Testis (tissue), 3 donors: Measurements from ENCODE around the gene SAP25. TPM values are rescaled to one million over a fixed set of nuclear protein-coding genes. Genes with fewer than 3 reads are reported as not detected.
"Not testable (repeated sequence)": the region's sequence is repeated elsewhere in the genome, so short reads cannot be mapped to it uniquely, and the experiment has no call there.

ENCODE experiments used
- DNase-seq: peaks from one replicate; pipeline ENCODE4 v3.0.0-alpha.2; 2019
- H3K27ac ChIP-seq, 2 donors: fragments of 200-600 bp; sonication (generic); one replicate each; pipeline ENCODE4 v1.5.1; 2019
- H3K27me3 ChIP-seq: fragments of 200-600 bp; sonication (generic); one replicate; pipeline ENCODE4 v1.5.1; 2019
- H3K36me3 ChIP-seq: fragments of 200-600 bp; sonication (generic); one replicate; pipeline ENCODE4 v1.5.1; 2017; ENCODE audit warnings: low read depth; ENCODE audit errors: missing control alignments
- H3K4me1 ChIP-seq: fragments of 200-600 bp; sonication (generic); one replicate; pipeline ENCODE4 v1.5.1; 2019
- H3K4me3 ChIP-seq, 2 donors: fragments of 200-600 bp; sonication (generic); one replicate each; pipeline ENCODE4 v1.5.1; 2017 to 2019
- H3K9me3 ChIP-seq: fragments of 200-600 bp; sonication (generic); one replicate; pipeline ENCODE4 v1.5.1; 2017
- POLR2A ChIP-seq: fragments of 450-650 bp; IDR thresholded peaks from one replicate; pipeline ENCODE4 v1.6.1; 2017; ENCODE audit warnings: antibody characterized with exemption, mild to moderate bottlenecking, moderate library complexity
- WGBS, 2 donors: methylation state at CpG; one replicate each; pipeline ENCODE4 v1.1.5; 2018; 5-methylcytosine and 5-hydroxymethylcytosine counted together
- intact Hi-C: fragments of 100-400 bp; cut with DNase I; formaldehyde crosslinking; loops from one replicate; pipeline ENCODE4 v1.15.1; 2023; ENCODE audit warnings: low total_unique reads
- polyA plus RNA-seq: library from polyadenylated mRNA; stranded (reverse); fragments of 350-450 nt; fragmentation: Illumina TruSeq; extraction: RNeasy Lipid Tissue Mini Kit (QIAGEN cat#74804); gene quantifications from one replicate; pipeline ENCODE4 v1.2.3, GENCODE V29; 2014; ENCODE audit warnings: low read depth, low replicate concordance; ENCODE audit not compliant: insufficient read depth
- total RNA-seq, 2 donors: library from RNA; depleted of rRNA; stranded (reverse); fragments of >200 nt; gene quantifications; one replicate each; pipeline ENCODE4 v1.2.3, GENCODE V29; 2016
- TF ChIP-seq, protein P1 (sequence below), 3 experiments: fragments of 450-650 bp in 2 of 3; fragments of 200-600 bp in 1 of 3; sonication (generic) in 1 of 3; IDR thresholded peaks; one replicate each; pipeline ENCODE4 v1.5.1; 2016 to 2019; ENCODE audit warnings: antibody characterized with exemption in 3 of 3, mild to moderate bottlenecking in 2 of 3, moderate library complexity in 1 of 3

Gene SAP25
- total and polyA plus RNA-seq, 3 donors from 2014 or later, result 28.4 to 30.3 (median 29.9) TPM

DNA sequence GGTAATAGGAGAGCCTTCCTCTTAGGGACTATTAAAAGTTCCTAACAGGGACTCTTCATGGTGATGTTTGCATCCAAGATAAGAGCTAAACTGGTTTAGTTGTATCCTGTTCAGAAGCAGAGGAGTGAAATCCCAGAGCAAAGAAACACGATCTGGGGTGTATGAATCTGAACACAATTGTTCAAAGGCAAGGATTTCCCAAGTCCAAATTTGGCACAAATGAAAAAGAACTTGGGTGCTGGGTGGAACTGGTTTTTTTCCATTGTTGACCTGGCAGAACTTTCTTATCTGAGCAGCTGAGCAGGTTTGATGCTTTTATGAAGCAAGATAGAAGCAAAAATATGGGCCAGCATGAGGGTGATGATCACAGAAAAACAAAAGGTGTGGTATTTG is 28.7 kb downstream of the SAP25 start:
- Histone ChIP-seq H3K27me3 (no peaks in the 10 kb centered on the region), H3K27ac (peak overlapping the region; percentile 90 to 92), H3K36me3 (no peaks in the 10 kb centered on the region), H3K4me1 (peaks cover 54% of the 10 kb centered on the region), H3K4me3 (no peak overlapping the region), H3K9me3 (no peaks in the 10 kb centered on the region)
- DNase-seq, result no peak
- WGBS, 2 donors, result 18 to 31% methylated on average over 1 of the region's 1 CpG
- TF ChIP-seq, protein P1, sequence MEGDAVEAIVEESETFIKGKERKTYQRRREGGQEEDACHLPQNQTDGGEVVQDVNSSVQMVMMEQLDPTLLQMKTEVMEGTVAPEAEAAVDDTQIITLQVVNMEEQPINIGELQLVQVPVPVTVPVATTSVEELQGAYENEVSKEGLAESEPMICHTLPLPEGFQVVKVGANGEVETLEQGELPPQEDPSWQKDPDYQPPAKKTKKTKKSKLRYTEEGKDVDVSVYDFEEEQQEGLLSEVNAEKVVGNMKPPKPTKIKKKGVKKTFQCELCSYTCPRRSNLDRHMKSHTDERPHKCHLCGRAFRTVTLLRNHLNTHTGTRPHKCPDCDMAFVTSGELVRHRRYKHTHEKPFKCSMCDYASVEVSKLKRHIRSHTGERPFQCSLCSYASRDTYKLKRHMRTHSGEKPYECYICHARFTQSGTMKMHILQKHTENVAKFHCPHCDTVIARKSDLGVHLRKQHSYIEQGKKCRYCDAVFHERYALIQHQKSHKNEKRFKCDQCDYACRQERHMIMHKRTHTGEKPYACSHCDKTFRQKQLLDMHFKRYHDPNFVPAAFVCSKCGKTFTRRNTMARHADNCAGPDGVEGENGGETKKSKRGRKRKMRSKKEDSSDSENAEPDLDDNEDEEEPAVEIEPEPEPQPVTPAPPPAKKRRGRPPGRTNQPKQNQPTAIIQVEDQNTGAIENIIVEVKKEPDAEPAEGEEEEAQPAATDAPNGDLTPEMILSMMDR (IDR thresholded peaks at IDR 0.05), result no peak
- TF ChIP-seq POLR2A, result no peak
- intact Hi-C loops, result no loop called here

DNA sequence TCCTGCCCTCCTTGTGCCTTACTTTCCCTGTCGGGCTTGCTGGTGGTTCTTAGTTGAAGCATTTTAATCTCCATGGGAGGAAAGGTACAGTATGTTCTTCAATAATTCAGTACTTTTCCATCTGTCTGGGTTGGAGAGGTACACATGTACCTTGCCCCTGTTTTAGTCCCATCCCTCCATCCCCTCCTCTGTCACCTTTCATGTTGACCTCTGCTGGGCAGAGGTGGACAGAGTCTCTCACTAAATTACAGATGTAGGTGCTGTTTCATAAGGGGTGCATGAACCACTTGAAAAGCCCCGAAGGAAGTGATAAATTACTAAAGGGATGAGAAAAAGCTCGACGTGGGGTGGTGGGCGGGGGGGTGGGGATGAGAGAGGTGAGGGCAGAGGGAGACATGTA is 29.3 kb downstream of the SAP25 start:
- Histone ChIP-seq H3K9me3 (no peaks in the 10 kb centered on the region), H3K27me3 (no peaks in the 10 kb centered on the region), H3K36me3 (no peaks in the 10 kb centered on the region), H3K27ac (peak overlapping the region; percentile 90 to 92), H3K4me1 (peaks cover 54% of the 10 kb centered on the region), H3K4me3 (no peak overlapping the region)
- TF ChIP-seq POLR2A, result no peak
- TF ChIP-seq, protein P1 (IDR thresholded peaks at IDR 0.05), result no peak
- 36 to 41% methylated on average over 5 of the region's 5 CpGs for WGBS, 2 donors
- intact Hi-C loops, result no loop called here
- no peak for DNase-seq

DNA sequence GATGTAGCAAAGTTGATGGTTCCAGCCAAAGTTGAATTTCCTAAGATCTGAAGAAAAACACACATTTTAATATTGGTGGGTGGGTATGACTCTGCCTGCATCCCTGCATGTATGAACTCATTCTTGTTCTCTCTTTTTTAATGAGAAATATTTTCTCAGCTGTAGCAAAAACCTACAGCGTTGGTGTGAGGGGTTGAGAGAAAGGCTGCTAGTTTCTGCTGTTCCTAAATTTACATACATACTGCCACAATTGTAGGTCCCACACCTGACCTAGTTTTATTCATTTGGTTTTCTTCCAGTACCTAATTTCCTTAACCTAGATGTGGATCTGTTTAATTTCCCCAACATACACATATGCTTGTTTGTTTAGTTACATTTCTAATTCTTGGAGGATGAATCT is 30.1 kb downstream of the SAP25 start:
- H3K27me3 ChIP-seq, result no peaks in the 10 kb centered on the region
- no peak for DNase-seq
- TF ChIP-seq POLR2A, result no peak
- TF ChIP-seq, protein P1 (IDR thresholded peaks at IDR 0.05), result no peak
- H3K9me3 ChIP-seq, result no peaks in the 10 kb centered on the region
- peaks cover 51% of the 10 kb centered on the region for H3K4me1 ChIP-seq
- no peaks in the 10 kb centered on the region for H3K36me3 ChIP-seq
- H3K27ac ChIP-seq, result peak overlapping the region; percentile 90 to 92
- WGBS, 2 donors, result 28 to 55% methylated on average over 1 of the region's 1 CpG
- intact Hi-C loops, result no loop called here
- no peak overlapping the region for H3K4me3 ChIP-seq

DNA sequence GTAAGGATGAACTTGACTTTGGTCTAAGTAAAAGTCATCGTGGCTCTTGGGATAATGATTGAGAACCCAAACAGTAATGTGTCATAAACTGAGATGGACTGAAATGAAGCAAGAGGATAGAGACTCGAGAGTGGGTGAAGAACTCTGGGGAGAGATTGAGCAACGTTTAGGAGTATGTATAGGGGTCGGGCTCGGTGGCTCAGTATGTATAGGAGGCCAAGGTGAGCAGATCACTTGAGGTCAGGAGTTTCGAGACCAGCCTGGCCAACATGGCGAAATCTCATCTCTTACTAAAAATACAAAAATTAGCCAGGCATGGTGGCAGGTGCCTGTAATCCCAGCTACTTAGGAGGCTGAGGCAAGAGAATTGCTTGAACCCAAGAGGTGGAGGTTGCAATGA is 32.4 kb downstream of the SAP25 start:
- H3K27me3 ChIP-seq, H3K4me3 ChIP-seq, H3K27ac ChIP-seq, intact Hi-C loops, H3K36me3 ChIP-seq, DNase-seq, H3K9me3 ChIP-seq: not testable (repeated sequence)
- WGBS, 2 donors, result 87 to 90% methylated on average over 7 of the region's 7 CpGs
- H3K4me1 ChIP-seq, result peaks cover 32% of the 10 kb centered on the region

DNA sequence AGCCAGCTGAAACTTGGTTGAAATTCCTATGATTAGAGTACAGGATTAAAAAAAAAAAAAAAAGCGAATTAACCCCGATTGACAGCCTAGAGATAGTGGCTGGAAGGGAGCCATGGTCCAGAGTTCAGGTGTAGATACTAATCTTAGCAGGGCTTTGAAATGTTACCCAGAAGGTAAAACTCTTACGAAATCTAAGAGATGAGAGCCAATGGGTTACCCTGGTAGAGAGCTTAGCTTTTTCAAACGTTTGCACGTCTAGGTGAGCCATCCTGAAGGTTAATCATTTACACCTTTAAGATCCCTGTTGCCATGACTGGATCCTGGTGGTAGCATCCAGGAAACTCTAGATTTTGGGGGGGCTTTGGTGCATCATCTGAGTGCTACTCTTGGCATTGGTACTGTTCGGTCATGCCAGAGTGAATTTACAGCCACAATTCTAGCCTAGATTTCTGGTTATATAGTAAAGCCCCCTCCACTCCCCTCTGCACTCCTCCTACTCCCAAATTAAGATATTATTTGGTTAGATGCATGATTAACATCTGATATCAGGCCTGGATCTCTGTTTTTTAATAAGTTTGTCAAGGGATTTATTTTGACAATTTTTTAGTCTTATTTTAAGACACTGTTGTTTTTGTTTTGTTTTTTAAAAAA is 33.5 kb downstream of the SAP25 start:
- H3K27ac ChIP-seq, result peak overlapping the region in 1 of 2 donors; percentile 83
- intact Hi-C loops, result no loop called here
- TF ChIP-seq, protein P1 (IDR thresholded peaks at IDR 0.05), result no peak
- TF ChIP-seq POLR2A, result no peak

More for the DNA sequence above, 33.5 kb downstream of the SAP25 start:
- peaks cover 21% of the 10 kb centered on the region for H3K4me1 ChIP-seq
- peak overlapping the region; percentile 91 to 95 for H3K4me3 ChIP-seq
- H3K9me3 ChIP-seq, result no peaks in the 10 kb centered on the region
- 28 to 35% methylated on average over 6 of the region's 6 CpGs for WGBS, 2 donors
- H3K27me3 ChIP-seq, result no peaks in the 10 kb centered on the region
- DNase-seq, result no peak
- H3K36me3 ChIP-seq, result no peaks in the 10 kb centered on the region
